Body of pancreas (tissue), 4 donors: ENCODE measurements around the gene CDKN1B.

Source experiments
- CTCF ChIP-seq, 7 experiments: fragments of 450-650 bp in 4 of 7; fragments of 200-600 bp in 3 of 7; sonication (generic) in 3 of 7; IDR thresholded peaks; one replicate each; pipeline ENCODE4 v1.5.1; 2016 to 2019; ENCODE audit warnings: antibody characterized with exemption in 7 of 7
- POLR2A ChIP-seq, 3 donors: fragments of 450-650 bp; IDR thresholded peaks; one replicate each; pipeline ENCODE4 v1.6.1; 2016; ENCODE audit warnings: antibody characterized with exemption in 3 of 3, mild to moderate bottlenecking in 2 of 3

GRCh38 chr12:12701457-12701856, 15.7 kb upstream of the CDKN1B start:
- TF ChIP-seq POLR2A (IDR thresholded peaks at IDR 0.05) (no peak), CTCF (IDR thresholded peaks at IDR 0.05) (no peak)
